IMR-90 (cell line): ENCODE data around the gene NOC2L.

Experiments
- BHLHE40 ChIP-seq: fragments of 150-350 bp; IDR thresholded peaks from 2 replicates; pipeline ENCODE4 v1.6.1; 2016; ENCODE audit warnings: mild to moderate bottlenecking, low read depth, low read length
- MXI1 ChIP-seq: IDR thresholded peaks from 2 replicates; pipeline ENCODE4 v1.6.1; 2012; ENCODE audit warnings: low read depth, mild to moderate bottlenecking, low read length, moderate library complexity, borderline replicate concordance
- POLR2A ChIP-seq: IDR thresholded peaks from 2 replicates; pipeline ENCODE4 v1.6.1; 2012; ENCODE audit warnings: mild to moderate bottlenecking, low read depth, low read length
- RAD21 ChIP-seq: IDR thresholded peaks from 2 replicates; pipeline ENCODE4 v1.6.1; 2012; ENCODE audit warnings: low read length, improper control_type of control experiment
- RCOR1 ChIP-seq: IDR thresholded peaks from 2 replicates; pipeline ENCODE4 v1.6.1; 2012; ENCODE audit warnings: mild to moderate bottlenecking, low read length, improper control_type of control experiment; ENCODE audit not compliant: insufficient replicate concordance
- SMC3 ChIP-seq: fragments of 150-350 bp; IDR thresholded peaks from 2 replicates; pipeline ENCODE4 v1.6.1; 2016; ENCODE audit warnings: low read depth, mild to moderate bottlenecking, antibody characterized with exemption, low read length, moderate library complexity
- TF ChIP-seq, protein P1 (sequence below): conservative IDR thresholded peaks from 2 replicates; pipeline ENCODE4 v1.5.1; 2012; ENCODE audit warnings: mild to moderate bottlenecking, low read depth, low read length, improper control_type of control experiment

DNA sequence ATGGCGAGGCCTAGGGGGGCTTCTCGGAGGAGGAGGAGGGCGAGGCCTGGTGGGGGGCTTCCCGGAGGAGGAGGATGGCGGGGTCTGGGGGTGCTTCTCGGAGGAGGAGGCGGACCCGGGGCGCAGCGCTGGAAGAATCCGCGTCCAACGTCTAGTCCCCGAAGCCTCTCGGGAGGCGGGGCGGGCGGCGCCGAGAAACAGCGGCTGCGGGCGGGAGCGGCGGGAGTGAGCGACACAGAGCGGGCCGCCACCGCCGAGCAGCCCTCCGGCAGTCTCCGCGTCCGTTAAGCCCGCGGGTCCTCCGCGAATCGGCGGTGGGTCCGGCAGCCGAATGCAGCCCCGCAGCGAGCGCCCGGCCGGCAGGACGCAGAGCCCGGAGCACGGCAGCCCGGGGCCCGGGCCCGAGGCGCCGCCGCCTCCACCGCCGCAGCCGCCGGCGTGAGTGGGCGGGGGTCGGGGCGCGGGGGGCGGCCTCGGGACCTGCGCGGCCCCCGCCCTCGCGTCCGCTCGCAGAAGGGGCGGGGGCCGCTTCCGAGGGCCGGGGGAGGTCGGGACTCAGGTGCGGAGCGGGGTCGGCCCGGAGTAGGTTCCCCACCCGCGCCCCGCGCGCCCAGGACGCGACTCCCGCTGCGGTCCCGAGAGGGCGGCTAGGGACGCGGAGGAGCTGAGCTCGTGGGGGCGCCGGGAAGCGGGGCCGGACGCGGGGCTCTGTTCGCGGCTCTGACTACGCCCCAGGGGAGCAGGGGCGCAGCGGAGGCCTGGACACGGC is 1.5 kb upstream of the NOC2L start, which contains the start of gene KLHL17:
- TF ChIP-seq, protein P1, sequence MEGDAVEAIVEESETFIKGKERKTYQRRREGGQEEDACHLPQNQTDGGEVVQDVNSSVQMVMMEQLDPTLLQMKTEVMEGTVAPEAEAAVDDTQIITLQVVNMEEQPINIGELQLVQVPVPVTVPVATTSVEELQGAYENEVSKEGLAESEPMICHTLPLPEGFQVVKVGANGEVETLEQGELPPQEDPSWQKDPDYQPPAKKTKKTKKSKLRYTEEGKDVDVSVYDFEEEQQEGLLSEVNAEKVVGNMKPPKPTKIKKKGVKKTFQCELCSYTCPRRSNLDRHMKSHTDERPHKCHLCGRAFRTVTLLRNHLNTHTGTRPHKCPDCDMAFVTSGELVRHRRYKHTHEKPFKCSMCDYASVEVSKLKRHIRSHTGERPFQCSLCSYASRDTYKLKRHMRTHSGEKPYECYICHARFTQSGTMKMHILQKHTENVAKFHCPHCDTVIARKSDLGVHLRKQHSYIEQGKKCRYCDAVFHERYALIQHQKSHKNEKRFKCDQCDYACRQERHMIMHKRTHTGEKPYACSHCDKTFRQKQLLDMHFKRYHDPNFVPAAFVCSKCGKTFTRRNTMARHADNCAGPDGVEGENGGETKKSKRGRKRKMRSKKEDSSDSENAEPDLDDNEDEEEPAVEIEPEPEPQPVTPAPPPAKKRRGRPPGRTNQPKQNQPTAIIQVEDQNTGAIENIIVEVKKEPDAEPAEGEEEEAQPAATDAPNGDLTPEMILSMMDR = no peak
- TF ChIP-seq BHLHE40 = no peak
- TF ChIP-seq POLR2A = no peak
- TF ChIP-seq RAD21 = no peak
- TF ChIP-seq RCOR1 = no peak
- TF ChIP-seq SMC3 = no peak
- no peak for TF ChIP-seq MXI1
